ENCODE measurements around the gene KPNB1.

KPNB1 gene

DNA sequence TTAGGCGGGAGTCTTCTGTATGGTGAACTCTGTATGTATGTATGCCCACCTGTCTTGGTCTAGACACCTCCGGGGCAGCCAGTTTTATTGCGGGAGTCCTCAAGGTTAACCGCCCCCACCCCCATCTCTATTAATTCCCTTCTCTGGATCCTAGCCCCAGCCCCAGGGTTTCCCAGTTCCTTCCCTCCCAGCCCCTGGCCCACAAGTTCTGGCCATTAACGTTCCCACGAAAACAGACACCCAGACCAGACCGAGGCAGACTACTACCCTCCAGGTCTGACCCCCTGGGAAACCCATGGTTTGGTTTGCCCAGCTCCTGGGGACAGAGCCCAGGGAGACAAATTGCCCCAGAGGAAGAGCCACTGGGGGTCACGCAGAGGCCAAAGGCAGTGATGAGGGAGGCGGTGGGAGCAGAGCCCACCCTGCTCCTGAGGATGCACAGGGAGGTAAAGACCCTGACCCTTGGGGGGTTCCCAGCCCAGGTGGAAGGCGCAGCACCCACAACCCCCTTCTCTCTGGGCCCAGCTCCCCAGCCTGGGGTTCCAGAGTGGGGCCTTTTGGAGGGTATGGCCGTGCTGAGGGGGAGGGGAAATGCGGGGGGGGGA lies 52.8 kb downstream of the KPNB1 start:
- peaks cover 18% of the 10 kb centered on the region for H3K27me3 Mint-ChIP-seq

DNA sequence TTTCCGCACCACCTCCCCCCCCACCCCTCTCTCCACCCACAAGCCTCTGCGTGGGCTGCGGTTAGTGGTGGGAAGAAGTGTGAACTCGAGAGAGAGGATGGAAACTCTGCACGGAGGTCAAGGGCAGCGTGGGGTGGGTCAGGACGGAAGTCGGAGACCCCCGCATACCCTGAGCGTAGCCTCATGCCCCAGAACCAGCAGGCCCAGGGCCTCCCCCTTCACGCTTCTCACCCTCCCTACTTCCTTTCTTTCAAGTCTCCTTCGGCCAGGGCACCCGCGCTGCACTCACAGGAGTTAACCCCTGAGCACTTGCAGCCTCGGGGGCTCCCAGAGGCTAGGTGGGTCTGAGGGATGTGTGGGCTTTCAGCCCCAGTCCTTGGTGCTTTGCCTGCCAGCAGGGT lies 53.5 kb downstream of the KPNB1 start:
- Mint-ChIP-seq H3K4me1 (ENCODE audit: low read depth) (peaks cover 74% of the 10 kb centered on the region), H3K36me3 (ENCODE audit: low read depth) (peaks cover 70% of the 10 kb centered on the region), H3K27ac (no peak overlapping the region), H3K9me3 (no peaks in the 10 kb centered on the region), H3K4me3 (no peak overlapping the region), H3K27me3 (peaks cover 18% of the 10 kb centered on the region)
- intact Hi-C loops (cut with micrococcal nuclease): no loop called here

More for the DNA sequence above, 52.8 kb downstream of the KPNB1 start:
- Mint-ChIP-seq H3K27ac (no peak overlapping the region), H3K4me3 (no peak overlapping the region), H3K4me1 (ENCODE audit: low read depth) (peaks cover 75% of the 10 kb centered on the region), H3K9me3 (no peaks in the 10 kb centered on the region), H3K36me3 (ENCODE audit: low read depth) (peaks cover 74% of the 10 kb centered on the region)
- intact Hi-C loops (cut with micrococcal nuclease): no loop called here

DNA sequence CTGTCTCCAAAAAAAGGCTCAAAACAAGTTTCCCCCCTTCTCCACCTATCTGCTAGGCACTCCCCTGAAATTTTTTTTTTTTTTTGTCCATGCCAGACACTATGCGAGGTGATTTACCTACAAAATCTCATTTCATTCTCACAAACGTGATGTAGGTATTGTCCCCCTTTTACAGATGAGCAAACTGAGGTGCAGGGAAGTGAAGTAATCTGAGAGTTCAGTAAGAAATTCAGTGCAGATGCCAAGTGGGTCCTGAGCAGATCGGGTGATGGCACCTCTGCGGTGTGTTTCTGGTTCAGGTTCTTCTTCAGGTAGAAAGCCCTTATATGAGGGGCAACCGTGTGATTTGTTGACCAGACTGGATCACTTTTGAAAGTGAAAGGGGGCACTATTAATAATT lies 54.0 kb downstream of the KPNB1 start:
- intact Hi-C loops (cut with micrococcal nuclease): no loop called here
- Mint-ChIP-seq H3K4me1 (ENCODE audit: low read depth) (peaks cover 69% of the 10 kb centered on the region), H3K4me3 (no peak overlapping the region), H3K27me3 (peaks cover 18% of the 10 kb centered on the region), H3K27ac (no peak overlapping the region), H3K36me3 (ENCODE audit: low read depth) (peaks cover 69% of the 10 kb centered on the region), H3K9me3 (no peaks in the 10 kb centered on the region)

DNA sequence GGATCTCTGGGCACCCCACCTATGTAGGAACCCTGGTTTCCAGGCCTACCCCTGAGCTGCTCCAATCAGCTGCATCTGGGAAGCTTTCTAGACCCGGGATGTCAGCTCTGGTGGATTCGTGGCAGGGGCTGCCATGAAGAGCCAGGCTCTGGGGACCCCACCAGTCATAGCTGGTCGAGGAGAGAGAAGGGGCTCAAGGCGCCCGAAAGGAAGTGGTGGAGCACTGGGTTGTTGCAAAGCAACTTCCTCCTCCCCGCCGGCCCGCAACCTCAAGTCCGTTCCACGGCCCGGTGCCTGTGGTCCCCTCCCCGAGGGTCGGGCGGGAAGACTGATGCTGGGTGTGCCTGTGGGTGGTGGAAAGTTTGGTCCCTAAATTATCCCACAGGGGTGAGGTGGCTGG lies 54.4 kb downstream of the KPNB1 start:
- Mint-ChIP-seq H3K27ac (peak overlapping the region; percentile 25), H3K4me3 (no peak overlapping the region), H3K36me3 (ENCODE audit: low read depth) (peaks cover 66% of the 10 kb centered on the region), H3K9me3 (no peaks in the 10 kb centered on the region), H3K4me1 (ENCODE audit: low read depth) (peaks cover 66% of the 10 kb centered on the region), H3K27me3 (peaks cover 18% of the 10 kb centered on the region)
- intact Hi-C loops (cut with micrococcal nuclease): no loop called here

DNA sequence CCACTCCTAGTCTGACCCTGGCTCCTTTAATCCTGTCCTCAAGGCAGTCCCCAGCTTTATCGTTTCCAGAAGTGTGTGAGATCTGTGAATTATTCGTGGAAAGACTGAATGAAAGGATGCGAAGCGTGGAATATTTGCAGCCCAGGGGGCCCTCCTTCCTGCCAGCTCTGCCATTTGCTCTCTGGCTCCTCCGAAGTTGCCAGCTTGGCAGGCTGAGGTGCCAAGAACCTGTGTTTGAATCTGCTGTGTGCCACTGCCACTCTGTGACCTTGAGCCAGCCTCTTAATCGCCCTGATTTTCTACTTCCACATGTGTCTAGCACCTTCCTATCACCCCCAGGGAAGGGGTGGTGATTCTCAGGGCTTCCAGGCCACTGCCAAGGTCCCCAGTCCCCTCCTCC lies 55.0 kb downstream of the KPNB1 start:
- H3K4me1 Mint-ChIP-seq (ENCODE audit: low read depth): peaks cover 66% of the 10 kb centered on the region
- peaks cover 66% of the 10 kb centered on the region for H3K36me3 Mint-ChIP-seq (ENCODE audit: low read depth)
- no peaks in the 10 kb centered on the region for H3K9me3 Mint-ChIP-seq
- H3K4me3 Mint-ChIP-seq: no peak overlapping the region
- intact Hi-C loops (cut with micrococcal nuclease): no loop called here
- H3K27ac Mint-ChIP-seq: peak overlapping the region; percentile 25
- H3K27me3 Mint-ChIP-seq: peaks cover 18% of the 10 kb centered on the region

DNA sequence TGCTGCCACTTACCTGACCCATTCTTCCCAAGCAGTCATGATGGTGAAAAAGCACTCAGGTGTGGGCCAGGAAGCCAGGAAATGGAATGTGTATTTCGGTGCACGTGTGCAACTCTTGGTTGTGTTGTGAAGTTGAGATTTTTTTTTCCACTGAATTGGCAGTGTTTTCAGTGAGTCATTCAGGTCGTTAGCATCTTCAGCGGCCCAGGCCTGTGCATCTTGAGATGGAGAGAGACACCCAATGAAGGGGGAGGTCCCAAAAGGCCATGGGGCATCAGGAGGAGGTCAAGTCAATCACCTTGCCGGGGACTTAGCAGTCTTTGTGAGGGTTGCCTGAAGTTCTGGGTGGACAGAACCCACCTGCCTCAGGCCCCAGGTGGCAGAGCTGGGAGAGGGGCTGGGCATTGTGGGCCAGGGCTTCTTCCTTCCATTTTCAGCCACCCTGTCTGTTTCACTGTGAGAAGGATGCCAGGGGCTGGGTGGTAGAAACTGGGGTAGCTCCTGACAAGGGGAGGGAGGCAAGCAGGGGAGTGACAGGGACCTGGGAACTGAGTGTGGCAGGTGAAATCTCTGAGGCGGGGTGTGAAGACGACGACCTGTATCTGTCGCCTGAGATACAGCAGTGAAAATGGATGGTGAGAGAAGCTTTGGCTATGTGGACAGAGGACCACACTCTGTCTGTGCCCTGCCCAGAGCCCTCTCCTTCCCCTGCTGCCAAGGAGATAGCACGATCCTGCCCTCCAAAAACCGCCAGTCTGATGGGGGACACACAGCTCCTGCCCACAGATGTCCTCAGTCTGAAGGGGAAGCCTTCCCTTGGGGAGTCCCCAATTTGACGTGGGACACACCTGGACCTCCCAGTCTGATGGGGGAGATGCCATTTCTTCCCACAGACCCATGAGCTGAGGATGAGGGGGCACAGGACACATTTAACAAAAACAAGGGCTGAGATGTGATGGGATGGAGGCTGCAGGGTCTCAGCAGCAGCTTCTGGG lies 56.1 kb downstream of the KPNB1 start:
- no peak overlapping the region for H3K4me3 Mint-ChIP-seq
- intact Hi-C loops (cut with micrococcal nuclease): no loop called here
- H3K27ac Mint-ChIP-seq: no peak overlapping the region
- peaks cover 20% of the 10 kb centered on the region for H3K27me3 Mint-ChIP-seq
- H3K9me3 Mint-ChIP-seq: no peaks in the 10 kb centered on the region
- peaks cover 66% of the 10 kb centered on the region for H3K4me1 Mint-ChIP-seq (ENCODE audit: low read depth)
- H3K36me3 Mint-ChIP-seq (ENCODE audit: low read depth): peaks cover 66% of the 10 kb centered on the region

DNA sequence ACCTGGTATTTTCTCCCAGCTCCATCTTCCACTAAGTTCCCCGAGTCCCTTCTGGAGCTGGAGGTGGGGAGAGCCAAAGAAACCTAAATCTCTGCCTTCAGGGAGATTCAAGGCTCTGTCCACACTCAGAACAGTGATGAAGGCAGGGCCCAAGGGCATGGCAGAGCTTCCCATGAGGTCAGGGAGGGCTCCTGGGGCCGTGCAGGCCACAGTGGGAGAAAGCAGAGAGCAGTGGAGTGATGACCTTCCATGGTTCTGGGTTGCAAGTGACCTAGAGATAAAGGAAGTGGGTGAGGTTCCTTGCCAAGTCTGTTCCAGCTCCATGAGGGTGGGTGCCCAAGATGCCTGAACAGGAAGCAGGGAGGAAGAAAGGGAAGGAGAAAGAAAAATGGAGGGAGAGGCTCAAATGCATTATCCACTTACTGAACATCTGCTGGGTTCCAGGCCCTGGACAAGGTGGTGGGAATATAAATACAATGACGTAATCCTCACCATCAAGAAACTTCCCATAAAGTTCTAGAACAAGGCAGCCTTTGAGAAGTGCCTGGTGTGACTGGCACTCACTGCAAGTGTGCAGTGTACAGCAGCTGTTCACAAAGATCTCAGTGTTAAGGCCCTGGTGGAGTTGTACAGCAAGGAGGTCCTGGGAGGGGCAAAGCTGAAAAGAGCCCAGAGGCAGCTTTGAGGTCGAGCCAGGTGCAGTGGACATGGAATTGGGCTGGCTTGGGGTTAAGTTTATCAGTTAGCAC lies 57.5 kb downstream of the KPNB1 start:
- no peak overlapping the region for H3K4me3 Mint-ChIP-seq
- H3K9me3 Mint-ChIP-seq: no peaks in the 10 kb centered on the region
- peaks cover 64% of the 10 kb centered on the region for H3K36me3 Mint-ChIP-seq (ENCODE audit: low read depth)
- peaks cover 62% of the 10 kb centered on the region for H3K4me1 Mint-ChIP-seq (ENCODE audit: low read depth)
- H3K27ac Mint-ChIP-seq: peak overlapping the region; percentile 9
- H3K27me3 Mint-ChIP-seq: peaks cover 20% of the 10 kb centered on the region
- intact Hi-C loops (cut with micrococcal nuclease): no loop called here

DNA sequence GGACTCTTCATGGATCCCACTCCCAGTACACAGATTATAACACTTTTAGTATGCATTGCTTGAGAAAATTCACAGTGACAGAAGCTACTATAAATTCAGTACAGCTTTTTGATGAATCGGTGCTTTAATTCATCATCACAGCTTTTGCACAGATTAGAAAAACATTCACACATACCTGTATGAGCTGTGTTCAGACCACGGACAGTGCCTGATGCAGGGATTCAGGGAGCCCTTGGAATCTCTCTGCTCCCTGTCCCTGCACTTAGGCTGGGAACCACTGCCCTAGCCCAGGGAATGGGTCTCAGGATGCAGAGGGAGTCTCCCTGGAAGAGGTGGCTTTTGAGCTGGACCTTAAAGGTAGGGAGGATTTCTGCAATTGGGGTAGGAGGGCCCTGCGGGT lies 58.2 kb downstream of the KPNB1 start:
- intact Hi-C loops (cut with micrococcal nuclease): no loop called here
- no peak overlapping the region for H3K27ac Mint-ChIP-seq
- H3K36me3 Mint-ChIP-seq (ENCODE audit: low read depth): peaks cover 59% of the 10 kb centered on the region
- no peaks in the 10 kb centered on the region for H3K9me3 Mint-ChIP-seq
- no peak overlapping the region for H3K4me3 Mint-ChIP-seq
- H3K27me3 Mint-ChIP-seq: peaks cover 23% of the 10 kb centered on the region
- peaks cover 57% of the 10 kb centered on the region for H3K4me1 Mint-ChIP-seq (ENCODE audit: low read depth)

DNA sequence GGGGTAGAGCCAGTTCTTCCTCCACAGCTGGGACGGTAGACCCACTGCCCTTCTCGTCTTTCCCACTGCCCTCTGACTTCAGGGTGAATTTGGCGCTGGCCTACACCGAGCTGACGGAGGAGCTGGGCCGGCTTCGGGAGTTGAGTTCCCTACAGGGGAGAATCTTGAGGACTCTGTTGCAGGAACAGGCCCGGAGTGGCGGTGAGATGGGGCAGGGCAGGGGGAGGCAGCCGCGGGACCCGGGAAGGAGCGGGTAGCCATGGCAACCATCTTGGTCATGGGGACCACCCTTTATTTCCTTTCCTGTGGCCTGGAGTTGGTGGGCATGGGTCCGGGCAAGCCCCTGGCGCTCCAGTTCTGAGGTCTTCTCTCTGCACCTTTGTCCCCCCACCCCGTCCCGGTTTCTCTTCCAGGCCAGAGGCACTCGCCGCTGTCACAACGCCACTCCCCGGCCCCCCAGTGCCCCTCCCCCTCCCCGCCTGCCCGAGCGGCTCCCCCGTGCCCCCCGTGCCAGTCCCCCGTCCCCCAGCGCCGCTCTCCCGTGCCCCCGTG lies 58.7 kb downstream of the KPNB1 start:
- Mint-ChIP-seq H3K27ac (no peak overlapping the region), H3K4me1 (ENCODE audit: low read depth) (peaks cover 52% of the 10 kb centered on the region), H3K4me3 (no peak overlapping the region), H3K27me3 (peaks cover 28% of the 10 kb centered on the region), H3K36me3 (ENCODE audit: low read depth) (peaks cover 59% of the 10 kb centered on the region), H3K9me3 (no peaks in the 10 kb centered on the region)
- intact Hi-C loops (cut with micrococcal nuclease): no loop called here

DNA sequence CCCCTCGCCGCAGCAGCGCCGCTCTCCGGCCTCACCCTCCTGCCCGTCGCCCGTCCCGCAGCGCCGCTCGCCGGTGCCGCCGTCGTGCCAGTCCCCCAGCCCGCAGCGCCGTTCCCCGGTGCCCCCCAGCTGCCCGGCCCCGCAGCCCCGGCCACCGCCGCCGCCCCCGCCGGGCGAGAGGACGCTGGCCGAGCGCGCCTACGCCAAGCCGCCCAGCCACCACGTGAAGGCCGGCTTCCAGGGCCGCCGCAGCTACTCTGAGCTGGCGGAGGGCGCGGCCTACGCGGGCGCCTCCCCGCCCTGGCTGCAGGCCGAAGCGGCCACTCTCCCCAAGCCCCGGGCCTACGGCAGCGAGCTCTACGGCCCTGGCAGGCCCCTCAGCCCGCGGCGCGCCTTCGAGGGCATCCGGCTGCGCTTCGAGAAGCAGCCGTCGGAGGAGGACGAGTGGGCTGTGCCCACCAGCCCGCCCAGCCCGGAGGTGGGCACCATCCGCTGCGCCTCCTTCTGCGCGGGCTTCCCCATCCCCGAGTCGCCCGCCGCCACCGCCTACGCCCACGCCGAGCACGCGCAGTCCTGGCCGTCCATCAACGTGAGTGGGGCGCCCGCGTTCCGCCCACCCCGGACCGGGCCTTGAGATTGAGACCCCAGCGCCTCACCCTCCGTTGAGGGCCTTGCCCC lies 59.3 kb downstream of the KPNB1 start:
- peaks cover 59% of the 10 kb centered on the region for H3K36me3 Mint-ChIP-seq (ENCODE audit: low read depth)
- H3K9me3 Mint-ChIP-seq: no peaks in the 10 kb centered on the region
- intact Hi-C loops (cut with micrococcal nuclease): no loop called here
- H3K4me1 Mint-ChIP-seq (ENCODE audit: low read depth): peaks cover 45% of the 10 kb centered on the region
- H3K27ac Mint-ChIP-seq: no peak overlapping the region
- peaks cover 34% of the 10 kb centered on the region for H3K27me3 Mint-ChIP-seq
- no peak overlapping the region for H3K4me3 Mint-ChIP-seq

DNA sequence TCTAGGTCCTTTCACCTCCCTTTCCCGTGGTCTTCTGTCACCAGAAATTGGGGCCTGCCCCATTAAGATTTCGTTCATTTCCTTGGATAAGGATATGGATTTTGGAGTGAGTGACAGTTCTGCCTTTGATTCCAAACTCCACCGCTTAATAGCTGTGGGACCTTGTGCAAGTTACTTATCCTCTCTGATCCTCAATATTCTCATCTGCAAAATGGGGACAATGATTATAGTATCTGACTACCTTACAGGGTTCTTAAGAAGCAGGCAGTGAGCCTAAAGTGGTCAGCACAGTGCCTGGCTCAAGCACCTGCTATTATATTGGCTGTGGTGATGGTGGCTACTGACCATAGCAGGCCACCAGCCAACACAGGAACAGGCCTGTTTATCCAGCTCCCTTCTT lies 59.9 kb downstream of the KPNB1 start:
- Mint-ChIP-seq H3K9me3 (no peaks in the 10 kb centered on the region), H3K4me1 (ENCODE audit: low read depth) (peaks cover 39% of the 10 kb centered on the region), H3K4me3 (no peak overlapping the region), H3K36me3 (ENCODE audit: low read depth) (peaks cover 53% of the 10 kb centered on the region), H3K27me3 (peaks cover 34% of the 10 kb centered on the region), H3K27ac (no peak overlapping the region)
- intact Hi-C loops (cut with micrococcal nuclease): no loop called here

DNA sequence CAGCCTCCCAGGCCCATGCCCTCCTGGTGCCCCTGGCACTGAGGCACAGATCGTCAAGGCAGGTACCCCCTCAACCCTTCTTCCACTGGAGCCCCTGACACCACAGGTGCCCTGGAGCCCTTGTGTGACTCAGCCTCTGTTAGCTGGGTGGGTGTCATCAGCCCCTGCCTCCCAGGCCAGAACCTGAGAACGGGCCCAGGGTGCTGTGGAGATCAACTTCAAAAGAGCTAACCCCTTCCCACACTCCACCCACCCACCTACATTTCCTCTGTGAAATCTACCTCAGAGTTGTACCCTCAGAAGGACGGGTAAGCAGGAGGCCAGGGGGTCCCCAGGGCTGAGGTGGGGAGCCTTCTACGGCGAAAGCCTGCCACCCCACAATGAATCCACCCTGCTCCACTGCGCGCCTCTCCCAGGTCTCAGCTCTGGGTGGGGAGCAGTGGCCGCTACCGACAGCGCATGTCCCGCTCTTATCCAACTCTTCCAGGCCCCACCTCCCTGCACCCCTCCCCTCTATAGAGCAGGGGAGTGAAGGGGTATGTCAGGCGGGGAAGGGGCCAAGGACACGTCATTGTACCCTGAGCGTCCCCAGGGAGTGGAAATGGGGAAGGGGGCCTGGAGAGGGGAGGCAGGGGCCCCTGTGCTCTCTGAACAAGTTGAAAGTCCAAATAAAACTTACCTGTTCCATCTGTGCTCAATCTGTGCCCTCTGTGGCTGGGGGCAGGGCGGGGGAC lies 61.8 kb downstream of the KPNB1 start:
- peaks cover 31% of the 10 kb centered on the region for H3K27me3 Mint-ChIP-seq
- H3K36me3 Mint-ChIP-seq (ENCODE audit: low read depth): peaks cover 37% of the 10 kb centered on the region
- H3K27ac Mint-ChIP-seq: no peak overlapping the region
- peaks cover 20% of the 10 kb centered on the region for H3K4me1 Mint-ChIP-seq (ENCODE audit: low read depth)
- intact Hi-C loops (cut with micrococcal nuclease): no loop called here
- H3K9me3 Mint-ChIP-seq: no peaks in the 10 kb centered on the region
- no peak overlapping the region for H3K4me3 Mint-ChIP-seq

Measured in dendritic cell treated with granulocyte-macrophage colony-stimulating factor and Interleukin-4, amounts not matched to agents 40 ng/mL and 50 ng/mL, for 4 days (primary cell).